Astrocyte (in vitro differentiated cells and primary cell): ENCODE data around the gene RAD51B.

ENCODE experiments used
- CTCF ChIP-seq: IDR thresholded peaks from 2 replicates; pipeline ENCODE4 v1.5.1; 2011; ENCODE audit warnings: low read depth, mild to moderate bottlenecking, inconsistent platforms, low read length, moderate library complexity; ENCODE audit not compliant: insufficient read depth
- EZH2 ChIP-seq: IDR thresholded peaks from 2 replicates; pipeline ENCODE4 v1.6.1; 2012; ENCODE audit warnings: mild to moderate bottlenecking, low read length, inconsistent platforms; ENCODE audit not compliant: insufficient read depth

GRCh38 chr14:68511129-68512047 is 691.8 kb downstream of the RAD51B start:
- TF ChIP-seq CTCF (no peak), EZH2 (no peak)
